ENCODE measurements around the gene APBB2.

GRCh38 chr4:40949358-40950100 lies 264.8 kb downstream of the APBB2 start:
- TF ChIP-seq POLR2A (IDR thresholded peaks at IDR 0.05) (no peak), CTCF (IDR thresholded peaks at IDR 0.05) (no peak)
